ENCODE data around the gene CCL24. TPM values are rescaled to one million over a fixed set of nuclear protein-coding genes. Genes with fewer than 3 reads are reported as not detected.
"Not testable (repeated sequence)": the region's sequence is repeated elsewhere in the genome, so short reads cannot be mapped to it uniquely, and the experiment has no call there.

Gene CCL24
- total RNA-seq, 2 donors from 2014 or later: not detected

- 63% methylated on average over 9 of the region's 9 CpGs for WGBS
- intact Hi-C loops (cut with DNase I): no loop called here
Observed at GRCh38 chr7:75772081-75773077, 41.2 kb downstream of the CCL24 start, which contains the start of gene CCL26. CCL26 (minus strand) TSS chr7:75772211; CDS start chr7:75772176, 35 bp downstream.

GRCh38 chr7:75771224-75771623 is 42.4 kb downstream of the CCL24 start:
- DNase-seq (ENCODE audit: low spot score): no peak
- Histone ChIP-seq H3K9me3 (no peaks in the 10 kb centered on the region), H3K4me1 (replicated peaks) (no peaks in the 10 kb centered on the region), H3K27ac (no peak overlapping the region), H3K27me3 (replicated peaks; ENCODE audit: insufficient read depth) (no peaks in the 10 kb centered on the region), H3K4me3 (no peak overlapping the region), H3K36me3 (no peaks in the 10 kb centered on the region)
- intact Hi-C loops (cut with DNase I): no loop called here
- 100% methylated on average over 1 of the region's 1 CpG for WGBS
- TF ChIP-seq POLR2A (IDR thresholded peaks at IDR 0.05): no peak
- TF ChIP-seq CTCF (IDR thresholded peaks at IDR 0.05): no peak

More at GRCh38 chr7:75772081-75773077, 41.2 kb downstream of the CCL24 start, which contains the start of gene CCL26:
- DNase-seq (ENCODE audit: low spot score): no peak
- no peaks in the 10 kb centered on the region for H3K36me3 ChIP-seq
- H3K27me3 ChIP-seq (replicated peaks; ENCODE audit: insufficient read depth): no peaks in the 10 kb centered on the region
- H3K27ac ChIP-seq: no peak within 1 kb of the TSS
- H3K4me1 ChIP-seq (replicated peaks): no peaks in the 10 kb centered on the region
- H3K9me3 ChIP-seq: no peaks in the 10 kb centered on the region
- H3K4me3 ChIP-seq: no peak within 1 kb of the TSS
- TF ChIP-seq POLR2A (IDR thresholded peaks at IDR 0.05) (no peak), CTCF (IDR thresholded peaks at IDR 0.05) (no peak), POLR2AphosphoS5 (IDR thresholded peaks at IDR 0.05) (no peak)

GRCh38 chr7:75762350-75762917 is 51.2 kb downstream of the CCL24 start:
- H3K36me3 ChIP-seq: no peaks in the 10 kb centered on the region
- WGBS: 2% methylated on average over 2 of the region's 2 CpGs
- H3K4me3 ChIP-seq: no peak overlapping the region
- no peaks in the 10 kb centered on the region for H3K4me1 ChIP-seq (replicated peaks)
- H3K27me3 ChIP-seq (replicated peaks; ENCODE audit: insufficient read depth): no peaks in the 10 kb centered on the region
- intact Hi-C loops (cut with DNase I): no loop called here
- H3K27ac ChIP-seq: no peak overlapping the region
- H3K9me3 ChIP-seq: no peaks in the 10 kb centered on the region
- DNase-seq (ENCODE audit: low spot score): no peak
- TF ChIP-seq POLR2AphosphoS5 (IDR thresholded peaks at IDR 0.05) (peak; percentile 39), CTCF (IDR thresholded peaks at IDR 0.05) (peak in 3 of 4 experiments; percentile 44 to 78 (median 65)), POLR2A (IDR thresholded peaks at IDR 0.05) (no peak)

- WGBS: 53% methylated on average over 3 of the region's 3 CpGs
- H3K4me1 ChIP-seq (replicated peaks); H3K4me3 ChIP-seq; H3K27ac ChIP-seq; intact Hi-C loops (cut with DNase I); DNase-seq (ENCODE audit: low spot score); H3K9me3 ChIP-seq; H3K36me3 ChIP-seq; H3K27me3 ChIP-seq (replicated peaks; ENCODE audit: insufficient read depth): not testable (repeated sequence)
Observed at GRCh38 chr7:75761801-75762200, 51.8 kb downstream of the CCL24 start.

Other genes starting within 250 kb of the CCL24 start
- gene HIP1, start 74.9 kb downstream of the CCL24 start, total RNA-seq: 10 to 100 TPM in 1 of 2 donors, 1 to 10 TPM in 1; 9.8 to 40.8 TPM
- gene CCL26, start 41.6 kb downstream of the CCL24 start, total RNA-seq: not detected
- gene RHBDD2, start 65.2 kb upstream of the CCL24 start, total RNA-seq: 100 to 1,000 TPM; 101 to 130 TPM
- gene POR, start 101.3 kb upstream of the CCL24 start, total RNA-seq: 100 to 1,000 TPM in 1 of 2 donors, 10 to 100 TPM in 1; 88.0 to 136 TPM
- 10 to 100 TPM; 20.2 to 40.8 TPM for gene TMEM120A, start 180.8 kb upstream of the CCL24 start, total RNA-seq
- 10 to 100 TPM; 29.8 to 94.5 TPM for gene STYXL1, start 234.2 kb upstream of the CCL24 start, total RNA-seq
- gene MDH2, start 234.3 kb upstream of the CCL24 start, total RNA-seq: 100 to 1,000 TPM; 116 to 117 TPM